HG02884 (cell line): ENCODE measurements around the gene COA4.

Source experiments
- ATAC-seq: cut with Tn5 transposase; IDR thresholded peaks from one replicate; pipeline ENCODE4 v1.9.1; 2021; ENCODE audit warnings: mild to moderate bottlenecking, moderate library complexity; ENCODE audit not compliant: unreplicated experiment

COA4 gene

DNA sequence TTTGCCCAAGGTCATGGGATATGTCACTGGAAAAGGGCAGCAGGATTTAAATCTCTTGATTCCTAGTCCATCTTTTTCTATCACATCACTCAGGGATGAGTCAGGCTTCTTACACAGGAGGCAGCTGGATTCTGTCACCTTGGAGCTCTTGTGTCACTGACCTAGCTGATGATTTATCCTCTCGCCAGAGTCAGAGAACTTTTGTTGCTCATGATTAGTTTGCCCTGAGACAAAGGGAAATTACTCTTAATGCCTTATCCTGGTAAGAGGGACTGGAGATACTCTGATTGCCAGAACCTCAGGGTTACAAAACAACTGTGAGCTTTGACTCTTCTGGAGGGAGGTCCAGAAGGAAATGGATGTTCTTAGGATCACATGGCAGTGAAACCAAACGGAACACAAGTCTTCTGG is 10.1 kb downstream of the COA4 start:
- no peak for ATAC-seq

DNA sequence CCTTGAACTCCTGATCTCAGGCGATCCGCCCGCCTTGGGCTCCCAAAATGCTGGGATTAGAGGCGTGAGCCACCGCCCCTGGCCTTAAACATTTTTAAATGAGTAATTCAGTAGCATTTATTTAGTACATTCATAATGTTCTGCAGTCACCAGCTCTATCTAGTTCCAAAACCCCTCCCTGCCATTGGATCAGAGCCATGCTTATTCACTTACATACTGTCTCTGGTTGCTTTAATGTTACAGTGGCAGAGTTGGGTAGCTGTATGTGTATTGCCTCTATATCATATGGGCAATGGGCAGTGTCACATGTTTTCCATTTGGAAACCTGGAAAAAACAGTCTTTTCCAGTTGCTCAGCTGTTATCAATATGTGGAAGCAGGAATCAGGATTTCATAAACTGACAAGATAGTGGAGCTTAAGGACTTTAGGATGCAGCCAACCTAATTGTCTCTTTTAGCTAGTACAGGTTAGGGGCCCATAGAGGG is 10.5 kb downstream of the COA4 start:
- no peak for ATAC-seq

DNA sequence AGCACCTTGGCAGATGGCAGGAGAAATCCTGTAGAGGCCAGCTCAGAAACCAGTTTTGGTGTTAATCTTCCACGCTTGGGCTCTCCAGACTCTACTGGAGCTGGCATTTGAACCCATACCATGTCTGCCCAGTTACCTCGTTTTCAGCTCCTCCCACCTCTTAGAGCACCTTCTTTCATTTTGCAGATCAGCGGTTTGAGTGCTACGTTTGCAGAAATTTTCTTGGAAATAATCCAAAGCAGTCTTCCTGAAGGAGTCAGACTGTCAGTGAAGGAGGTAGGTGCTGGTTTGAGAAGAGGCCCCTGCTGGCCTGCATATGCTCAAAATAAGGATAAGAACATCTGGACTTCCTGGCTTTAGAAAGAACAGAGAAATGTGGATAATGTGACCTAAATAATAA is 13.7 kb downstream of the COA4 start:
- no peak for ATAC-seq

DNA sequence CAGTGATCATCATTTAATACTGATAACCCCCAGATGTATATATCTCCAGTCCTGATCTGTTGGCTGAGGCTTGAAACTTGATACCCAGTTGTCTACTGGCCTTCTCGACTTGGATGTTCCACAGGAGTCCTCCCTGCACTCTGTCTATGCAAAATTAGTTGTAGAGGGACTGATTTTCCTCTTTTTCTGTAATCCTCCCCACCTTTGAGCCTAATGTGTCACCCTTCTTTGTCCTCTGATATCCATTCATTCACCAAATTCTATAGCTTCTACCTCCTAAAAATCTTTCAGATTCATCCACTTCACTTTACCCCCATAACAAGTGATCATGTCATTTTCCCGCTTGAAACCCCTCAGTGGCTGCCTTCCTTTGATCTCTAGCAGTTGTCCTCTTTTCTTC is 16.4 kb downstream of the COA4 start:
- no peak for ATAC-seq

DNA sequence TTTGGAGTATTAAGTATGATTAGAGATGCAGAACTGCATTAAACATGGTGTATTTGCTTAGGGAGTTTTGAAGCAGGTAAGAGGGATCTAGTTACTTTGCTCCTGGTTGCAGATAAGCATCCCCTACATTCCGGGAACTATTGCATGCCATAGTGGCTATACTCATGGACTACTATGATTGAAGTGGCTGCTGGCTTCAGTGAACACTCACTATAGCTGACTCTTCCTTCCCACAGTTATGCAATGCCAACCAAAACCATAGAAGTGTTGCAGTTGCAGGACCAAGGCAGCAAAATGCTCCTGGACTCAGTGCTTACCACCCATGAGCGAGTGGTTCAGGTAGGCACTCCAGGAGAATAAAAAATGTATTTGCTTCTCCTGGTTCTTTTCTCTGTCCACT is 17.0 kb downstream of the COA4 start:
- ATAC-seq: no peak

DNA sequence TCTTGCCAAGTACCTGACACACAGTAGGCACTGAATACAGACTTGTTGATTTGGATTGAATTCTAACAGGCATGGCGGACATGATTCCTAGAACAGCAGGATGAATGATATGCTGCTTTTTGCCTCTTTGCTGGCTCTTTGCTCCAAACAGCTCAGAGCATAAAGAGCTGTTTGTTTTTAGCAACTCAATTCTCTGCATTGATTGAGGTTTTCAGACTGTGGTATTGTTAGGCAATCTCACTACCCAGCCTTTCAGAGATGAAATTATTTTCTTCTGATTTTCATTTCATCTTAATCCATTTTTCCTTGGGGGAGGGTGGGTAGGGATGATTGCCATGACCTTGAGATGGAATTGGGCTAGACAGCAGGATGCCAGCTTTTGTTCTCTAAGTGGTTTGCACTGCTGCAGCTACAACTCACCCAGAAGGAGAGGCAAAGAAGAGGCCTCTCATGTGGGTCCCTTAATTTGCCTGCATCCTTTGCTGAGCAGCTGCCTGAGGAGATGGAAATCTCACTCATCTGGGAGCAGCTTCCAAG is 20.5 kb downstream of the COA4 start:
- no peak for ATAC-seq

DNA sequence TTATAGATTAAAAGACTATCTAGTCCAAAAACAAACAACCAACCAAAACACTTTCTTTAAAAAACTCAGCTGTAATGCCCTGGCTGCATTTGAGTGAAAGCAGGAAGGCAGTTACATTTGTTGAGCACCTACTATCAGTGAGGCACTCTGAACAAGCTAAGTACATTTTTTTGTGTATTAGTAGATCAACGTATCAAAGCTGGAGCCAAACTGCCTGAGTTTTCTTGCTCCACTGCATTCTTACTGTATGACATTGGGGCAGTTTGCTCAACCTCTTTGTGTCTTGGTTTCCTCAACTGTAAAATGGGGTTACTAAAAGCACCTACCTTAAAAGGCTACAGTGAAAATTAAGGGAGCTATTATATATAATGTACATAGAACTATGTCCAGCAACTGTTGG is 22.0 kb downstream of the COA4 start:
- ATAC-seq: no peak

DNA sequence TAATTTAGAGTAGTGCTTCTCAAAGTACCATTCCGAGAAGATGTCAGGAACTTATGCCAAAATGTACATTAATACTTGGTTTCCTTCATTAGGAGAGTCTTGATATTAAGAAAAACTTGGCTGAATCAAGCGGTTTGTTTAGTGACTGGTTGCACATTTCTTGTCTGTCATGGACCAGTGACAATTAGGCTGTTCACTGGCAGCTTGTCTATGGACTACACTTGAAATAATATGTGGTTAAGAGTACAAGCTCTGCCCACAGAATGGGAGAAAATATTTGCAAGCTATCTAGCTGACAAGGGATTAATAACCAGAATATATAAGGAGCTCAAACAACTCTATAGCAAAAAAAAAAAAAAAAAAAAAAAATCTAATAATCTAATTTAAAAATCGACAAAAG is 24.6 kb downstream of the COA4 start:
- no peak for ATAC-seq

DNA sequence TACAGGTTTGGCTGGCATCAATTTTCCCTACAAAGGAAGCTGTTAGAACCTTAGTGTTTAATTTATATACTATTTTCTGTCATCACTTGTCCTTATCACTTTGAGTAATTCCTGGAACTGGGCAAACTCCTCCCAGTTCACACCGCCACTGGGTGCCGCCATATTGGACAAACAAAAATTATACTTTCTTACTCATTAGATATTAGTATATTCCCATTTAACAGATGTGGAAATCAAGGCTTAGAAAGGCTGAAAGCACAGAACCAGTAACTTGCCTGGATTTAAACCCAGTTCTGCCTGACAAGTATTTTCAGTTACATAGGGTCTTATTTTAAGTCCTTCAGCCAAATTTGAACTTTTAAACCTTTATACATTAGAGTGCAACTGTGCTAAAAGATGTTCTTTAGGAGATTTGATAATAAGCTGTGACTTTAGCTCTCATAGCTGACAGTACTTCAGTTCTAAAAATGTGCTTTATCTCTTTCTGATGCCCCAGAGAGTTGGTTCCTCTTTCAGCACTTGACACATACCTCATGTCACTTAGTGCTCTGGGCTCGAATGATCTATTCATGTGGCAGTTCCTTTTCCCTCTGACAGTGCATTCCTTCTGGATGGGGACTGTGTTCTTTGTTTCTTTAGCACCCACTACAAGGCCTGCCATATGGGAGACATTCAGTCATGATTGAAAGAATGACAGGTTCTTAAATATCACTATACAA is 25.4 kb downstream of the COA4 start:
- no peak for ATAC-seq

DNA sequence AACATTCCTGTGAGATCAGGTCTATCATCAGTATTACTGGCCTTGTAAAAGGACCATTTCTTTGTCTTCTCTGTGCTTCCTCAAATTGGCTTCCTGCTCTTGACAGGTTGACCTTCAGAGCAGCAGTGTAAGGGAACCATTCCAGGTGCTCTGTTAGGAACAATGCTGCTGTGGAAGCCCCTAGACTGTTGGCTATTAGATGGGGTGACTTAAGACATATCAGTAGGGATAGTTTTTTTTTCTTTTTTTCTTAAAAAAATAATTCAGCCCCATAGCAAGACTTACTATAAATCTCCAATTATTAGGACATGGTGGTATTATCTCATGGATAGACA is 37.6 kb downstream of the COA4 start:
- ATAC-seq: no peak

DNA sequence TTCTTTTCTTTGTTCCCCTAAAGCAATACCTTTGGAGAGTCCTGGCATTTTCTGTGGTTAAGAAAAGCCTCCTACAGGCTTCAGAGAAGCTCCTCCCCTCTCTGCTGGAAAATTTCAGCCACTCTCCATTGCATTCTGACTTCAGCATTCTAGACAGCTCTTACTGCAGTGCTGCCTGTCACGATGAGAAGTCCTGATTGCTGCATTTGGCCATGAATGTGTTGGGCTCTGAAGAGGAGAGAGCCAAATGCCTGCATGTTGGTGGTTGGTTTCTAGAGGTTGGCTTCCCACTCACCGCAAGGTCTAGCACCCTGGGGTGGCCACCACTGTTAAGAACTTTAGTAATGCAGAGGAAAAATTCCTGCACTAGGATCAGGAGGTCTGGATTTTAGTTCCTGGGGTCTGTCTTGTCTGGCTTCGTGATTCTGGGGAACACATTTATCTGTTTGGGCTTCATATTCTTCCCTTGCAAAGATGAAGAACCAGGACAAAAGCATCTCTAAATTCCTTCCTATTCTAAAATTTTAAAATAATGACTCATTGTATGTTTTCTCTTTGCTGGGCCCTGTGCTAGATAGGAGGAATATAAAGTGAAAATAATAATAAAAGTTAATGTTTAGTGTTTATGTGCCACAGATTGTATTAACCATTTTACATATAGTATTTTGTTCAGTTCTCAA is 38.1 kb downstream of the COA4 start:
- no peak for ATAC-seq

DNA sequence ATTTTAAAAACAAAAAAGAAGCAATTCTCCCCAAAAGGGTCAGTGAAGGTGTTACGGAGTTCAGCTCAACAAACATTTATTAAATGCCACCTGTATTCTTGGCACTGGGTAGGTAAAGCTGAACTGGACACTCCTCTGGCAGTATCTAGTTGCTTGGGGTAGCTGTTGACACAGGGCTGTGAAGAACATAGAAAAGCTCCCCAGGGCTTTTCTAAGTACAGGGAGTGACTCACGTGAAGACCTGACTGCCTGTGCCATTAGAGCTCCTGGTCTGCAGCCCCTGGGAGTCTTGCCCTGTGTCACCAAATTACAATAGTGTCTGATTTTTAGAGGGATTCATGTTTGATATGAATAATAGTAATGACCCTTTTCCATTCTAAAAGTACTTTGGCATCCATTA is 43.6 kb downstream of the COA4 start:
- no peak for ATAC-seq

DNA sequence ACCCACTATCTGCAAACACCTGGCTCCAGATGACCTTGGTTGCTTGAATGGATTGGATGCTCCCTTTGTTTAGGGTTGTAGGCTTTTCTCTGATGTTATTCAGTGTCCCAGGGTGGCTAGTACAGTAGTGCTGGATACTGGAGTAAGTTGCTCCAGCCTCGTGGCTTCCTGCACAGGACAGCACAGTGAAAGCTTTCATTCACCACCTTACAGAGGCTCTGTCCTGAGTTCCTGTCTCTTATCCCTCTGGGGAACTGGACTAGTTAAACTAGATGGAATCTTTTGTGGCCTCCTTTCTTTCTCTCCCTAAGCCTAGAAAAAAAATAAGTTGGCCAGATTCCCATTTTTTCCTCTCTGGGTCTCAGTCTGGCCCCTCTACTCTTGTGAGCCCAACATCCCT is 46.4 kb downstream of the COA4 start:
- no peak for ATAC-seq
